ENCODE measurements around the gene NAPSA.

NAPSA gene

DNA sequence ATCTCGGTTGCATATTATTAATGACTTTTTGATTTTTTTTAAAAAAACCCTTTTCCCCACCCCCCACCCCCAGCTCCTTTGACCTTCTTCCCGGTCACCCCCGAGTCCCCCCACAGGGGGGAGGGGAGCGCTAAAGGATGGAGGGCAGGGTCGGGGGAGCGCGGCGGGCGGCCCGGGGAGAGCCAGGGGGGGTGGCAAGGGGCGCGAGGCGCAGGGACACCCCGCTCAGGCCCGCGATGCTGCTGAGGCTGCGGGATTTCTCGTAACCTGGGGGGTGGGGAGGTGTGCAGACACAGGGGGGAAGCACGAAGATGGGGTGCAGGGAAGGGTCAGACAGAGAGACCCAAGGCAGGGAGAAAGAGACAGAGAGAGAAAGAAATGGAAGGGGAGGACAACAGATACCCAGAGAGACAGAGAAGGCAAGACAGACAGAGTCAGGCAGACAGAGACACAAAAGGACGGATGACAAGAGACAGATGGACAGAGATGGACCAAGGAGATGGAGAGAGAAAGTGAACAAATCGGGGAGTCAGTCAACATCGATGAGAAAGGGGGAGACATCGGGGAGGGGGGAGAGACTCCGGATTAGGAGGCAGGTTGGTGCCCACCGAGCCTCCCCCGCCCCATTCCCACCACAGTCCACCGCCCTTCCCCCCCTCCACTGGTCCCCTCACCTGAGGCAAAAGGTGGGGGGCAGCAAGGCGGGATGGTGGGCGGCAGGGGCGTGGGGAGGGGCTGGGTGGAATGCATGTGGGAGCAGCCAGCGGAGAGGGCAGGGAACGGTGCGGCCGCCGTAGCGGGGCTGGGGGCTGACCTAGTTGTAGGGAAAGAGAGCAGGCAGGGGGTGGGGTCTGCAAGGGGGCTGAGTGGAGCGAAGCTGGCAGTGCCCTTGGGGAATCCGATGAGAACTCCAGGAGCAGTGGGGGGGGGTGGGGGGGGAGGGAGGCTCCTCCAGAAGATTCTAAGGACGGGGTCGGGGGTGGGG is 50.4 kb downstream of the NAPSA start:
- Mint-ChIP-seq H3K36me3 (ENCODE audit: low read depth) (peaks cover 3% of the 10 kb centered on the region), H3K27me3 (ENCODE audit: low read depth) (peaks cover 85% of the 10 kb centered on the region), H3K4me3 (peak overlapping the region; percentile 82 to 85 (median 83)), H3K9me3 (no peaks in the 10 kb centered on the region), H3K4me1 (peaks cover 14% of the 10 kb centered on the region), H3K27ac (peak overlapping the region in 1 of 3 experiments; percentile 3)
- no peak for TF ChIP-seq CTCF (IDR thresholded peaks at IDR 0.05; ENCODE audit: unreplicated experiment in 3 of 3)

DNA sequence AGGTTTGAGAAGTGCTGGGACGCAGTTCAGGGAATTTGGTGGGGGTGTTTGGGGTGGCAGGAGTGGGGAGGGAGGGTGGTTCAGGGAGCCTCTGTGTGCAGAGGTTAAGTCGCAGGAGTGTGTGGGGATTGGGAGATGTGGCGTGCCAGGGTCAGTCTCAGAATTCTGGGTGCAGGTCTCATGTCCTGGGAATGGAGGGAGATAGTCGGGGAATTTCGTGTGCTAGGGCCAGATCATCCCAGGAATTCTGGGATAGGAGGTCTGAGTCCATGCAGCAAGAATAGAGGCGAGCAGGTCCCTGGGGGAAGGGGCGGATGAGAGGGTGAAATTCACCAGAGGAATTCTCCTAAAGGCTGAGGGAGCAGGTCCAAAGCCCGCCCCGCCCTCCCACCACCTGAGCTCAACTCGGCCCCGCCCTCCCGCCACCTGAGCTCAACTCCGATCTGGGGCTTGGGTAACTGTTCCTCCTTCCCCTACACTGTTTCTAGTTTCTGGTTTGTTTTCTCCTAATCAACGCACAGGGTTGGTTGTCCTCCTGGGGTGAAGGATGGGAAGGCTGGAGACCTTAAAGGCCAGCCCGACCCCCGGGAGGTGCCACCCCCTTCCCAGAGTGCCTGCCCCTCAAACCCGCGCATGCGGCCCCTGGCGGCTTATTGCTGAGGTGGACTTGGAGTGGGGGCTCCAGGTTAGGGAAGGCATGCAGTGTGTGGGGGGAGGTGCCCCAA is 51.5 kb downstream of the NAPSA start:
- Mint-ChIP-seq H3K4me1 (peaks cover 14% of the 10 kb centered on the region), H3K4me3 (peak overlapping the region; percentile 60 to 72 (median 70)), H3K27me3 (ENCODE audit: low read depth) (peaks cover 83% of the 10 kb centered on the region), H3K27ac (no peak overlapping the region), H3K9me3 (no peaks in the 10 kb centered on the region), H3K36me3 (ENCODE audit: low read depth) (peaks cover under 1% of the 10 kb centered on the region)
- TF ChIP-seq CTCF (IDR thresholded peaks at IDR 0.05; ENCODE audit: unreplicated experiment in 3 of 3), result no peak

DNA sequence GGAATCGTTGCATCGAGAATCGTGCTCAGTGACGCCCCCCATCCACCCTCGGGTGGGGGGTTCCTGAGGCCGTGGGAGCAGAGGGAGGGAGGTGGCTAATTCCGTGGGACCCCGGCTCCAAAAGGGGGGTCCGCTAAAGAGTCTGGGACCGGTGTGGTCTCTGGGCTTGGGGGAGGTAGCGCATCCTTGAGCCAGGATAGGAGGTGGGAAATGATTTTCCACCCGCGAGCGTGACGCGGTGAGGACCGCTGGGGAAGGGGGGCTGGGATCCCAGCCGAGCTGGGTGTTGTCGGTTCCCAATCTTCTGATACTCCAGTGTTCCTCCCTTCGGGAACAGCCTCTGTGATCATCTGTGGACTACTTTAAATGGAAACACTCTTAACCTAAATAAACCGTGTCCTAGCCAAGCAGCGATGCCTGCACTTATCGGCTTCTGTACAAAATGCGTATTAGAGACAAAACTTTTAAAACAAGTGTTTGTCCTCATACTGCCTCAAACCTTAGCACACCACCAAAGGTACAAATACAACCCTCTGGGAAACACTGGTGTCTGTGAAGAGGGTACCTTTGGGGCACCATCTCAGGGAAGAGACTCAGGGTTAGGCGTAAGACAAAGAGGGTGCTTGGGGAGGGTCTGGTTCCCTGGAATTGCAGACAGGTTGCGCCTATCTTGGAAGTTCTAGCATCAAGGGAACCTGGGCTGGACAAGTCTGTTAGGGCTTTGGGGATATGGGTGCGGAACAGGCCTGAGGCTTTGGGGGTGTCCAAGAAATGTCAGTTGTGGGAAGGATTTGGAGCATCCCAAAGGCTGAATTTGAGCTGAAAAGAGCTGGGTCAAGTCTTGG is 52.2 kb downstream of the NAPSA start:
- Mint-ChIP-seq H3K9me3 (no peaks in the 10 kb centered on the region), H3K27me3 (ENCODE audit: low read depth) (peaks cover 91% of the 10 kb centered on the region), H3K4me1 (peaks cover 14% of the 10 kb centered on the region), H3K4me3 (peak overlapping the region; percentile 38 to 68 (median 64)), H3K27ac (no peak overlapping the region), H3K36me3 (ENCODE audit: low read depth) (no peaks in the 10 kb centered on the region)
- TF ChIP-seq CTCF (IDR thresholded peaks at IDR 0.05; ENCODE audit: unreplicated experiment in 3 of 3), result no peak

- no peaks in the 10 kb centered on the region for H3K36me3 Mint-ChIP-seq (ENCODE audit: low read depth)
- H3K4me1 Mint-ChIP-seq, result peaks cover 14% of the 10 kb centered on the region
- H3K4me3 Mint-ChIP-seq, result peak overlapping the region; percentile 62 to 76 (median 64)
- no peak for TF ChIP-seq CTCF (IDR thresholded peaks at IDR 0.05; ENCODE audit: unreplicated experiment in 3 of 3)
- no peak overlapping the region for H3K27ac Mint-ChIP-seq
- H3K9me3 Mint-ChIP-seq, result no peaks in the 10 kb centered on the region
- H3K27me3 Mint-ChIP-seq (ENCODE audit: low read depth), result peaks cover 91% of the 10 kb centered on the region
These were observed 53.5 kb downstream of the NAPSA start for GRCh38 chr19:50311723-50312635.
